IPS DF 6.9 (cell line): ENCODE measurements around the gene IL1F10.

ENCODE experiments used
- DNase-seq: peaks from one replicate; pipeline ENCODE4 v3.0.0-alpha.2; 2013; ENCODE audit warnings: low read depth, low spot score
- H3K27ac ChIP-seq: one replicate; pipeline ENCODE4 v1.5.1; 2013; ENCODE audit warnings: low read length, control low read depth
- H3K27me3 ChIP-seq: 2 replicates; pipeline ENCODE4 v1.6.1; 2013; ENCODE audit warnings: mild to moderate bottlenecking, low read length; ENCODE audit not compliant: control insufficient read depth, insufficient read depth
- H3K36me3 ChIP-seq: 2 replicates; pipeline ENCODE4 v1.6.1; 2013; ENCODE audit warnings: low read length; ENCODE audit not compliant: control insufficient read depth, insufficient read depth
- H3K4me1 ChIP-seq: 2 replicates; pipeline ENCODE4 v1.6.1; 2013; ENCODE audit warnings: low read length; ENCODE audit not compliant: control insufficient read depth, insufficient read depth
- H3K4me3 ChIP-seq: 2 replicates; pipeline ENCODE4 v1.5.1; 2013; ENCODE audit warnings: mild to moderate bottlenecking, low read length
- H3K9me3 ChIP-seq: 2 replicates; pipeline ENCODE4 v1.6.1; 2013; ENCODE audit warnings: low read length, inconsistent platforms; ENCODE audit not compliant: control insufficient read depth, insufficient read depth
- WGBS: extraction: QIAGEN DNeasy Blood & Tissue Kit; methylation state at CpG from one replicate; pipeline ENCODE4 v1.1.7; 2013; ENCODE audit warnings: mixed read lengths, missing lambda C conversion rate; ENCODE audit not compliant: insufficient read length, insufficient coverage; 5-methylcytosine and 5-hydroxymethylcytosine counted together

IL1F10 gene

DNA sequence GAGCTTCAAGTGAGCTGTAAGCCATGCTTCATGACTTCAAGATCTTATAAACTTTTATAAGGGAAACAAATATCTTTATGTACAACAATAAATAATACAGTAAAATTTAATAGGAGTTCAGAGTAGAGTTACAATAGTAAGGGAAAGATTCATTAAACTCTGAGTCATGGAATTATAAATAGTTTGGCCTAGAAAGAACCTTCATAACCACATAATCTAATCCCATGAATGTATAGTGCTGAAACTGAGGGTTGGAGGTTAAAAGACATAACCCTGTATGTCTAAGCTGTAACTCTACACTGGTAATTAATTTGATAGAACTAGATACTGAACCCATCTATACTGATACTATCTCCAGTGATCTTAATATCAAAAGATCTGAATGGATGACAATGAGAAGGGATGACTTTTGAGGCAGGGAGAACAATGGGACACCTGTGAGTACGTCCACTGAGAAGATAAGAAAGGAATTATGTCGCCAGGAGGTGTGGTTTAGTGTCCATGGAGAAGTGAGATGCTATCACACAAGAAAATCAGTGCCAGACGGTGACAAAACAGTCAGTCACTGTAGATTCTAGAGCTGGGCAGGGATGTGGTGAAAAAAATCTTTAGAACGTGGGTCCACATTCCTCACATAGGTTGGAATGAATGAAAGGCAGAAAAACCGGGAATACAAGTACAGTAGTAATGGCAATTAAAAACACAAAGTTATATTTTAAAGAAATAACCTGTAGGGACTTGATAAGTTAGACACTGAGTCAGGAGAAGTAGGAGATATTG, 1.1 kb downstream of the IL1F10 start:
- no peak for DNase-seq
- Histone ChIP-seq H3K9me3 (no peaks in the 10 kb centered on the region), H3K27ac (no peak overlapping the region), H3K4me3 (no peak overlapping the region), H3K36me3 (no peaks in the 10 kb centered on the region), H3K27me3 (no peaks in the 10 kb centered on the region), H3K4me1 (no peaks in the 10 kb centered on the region)
- WGBS: no CpG with 5 or more reads among the region's 5 CpGs

DNA sequence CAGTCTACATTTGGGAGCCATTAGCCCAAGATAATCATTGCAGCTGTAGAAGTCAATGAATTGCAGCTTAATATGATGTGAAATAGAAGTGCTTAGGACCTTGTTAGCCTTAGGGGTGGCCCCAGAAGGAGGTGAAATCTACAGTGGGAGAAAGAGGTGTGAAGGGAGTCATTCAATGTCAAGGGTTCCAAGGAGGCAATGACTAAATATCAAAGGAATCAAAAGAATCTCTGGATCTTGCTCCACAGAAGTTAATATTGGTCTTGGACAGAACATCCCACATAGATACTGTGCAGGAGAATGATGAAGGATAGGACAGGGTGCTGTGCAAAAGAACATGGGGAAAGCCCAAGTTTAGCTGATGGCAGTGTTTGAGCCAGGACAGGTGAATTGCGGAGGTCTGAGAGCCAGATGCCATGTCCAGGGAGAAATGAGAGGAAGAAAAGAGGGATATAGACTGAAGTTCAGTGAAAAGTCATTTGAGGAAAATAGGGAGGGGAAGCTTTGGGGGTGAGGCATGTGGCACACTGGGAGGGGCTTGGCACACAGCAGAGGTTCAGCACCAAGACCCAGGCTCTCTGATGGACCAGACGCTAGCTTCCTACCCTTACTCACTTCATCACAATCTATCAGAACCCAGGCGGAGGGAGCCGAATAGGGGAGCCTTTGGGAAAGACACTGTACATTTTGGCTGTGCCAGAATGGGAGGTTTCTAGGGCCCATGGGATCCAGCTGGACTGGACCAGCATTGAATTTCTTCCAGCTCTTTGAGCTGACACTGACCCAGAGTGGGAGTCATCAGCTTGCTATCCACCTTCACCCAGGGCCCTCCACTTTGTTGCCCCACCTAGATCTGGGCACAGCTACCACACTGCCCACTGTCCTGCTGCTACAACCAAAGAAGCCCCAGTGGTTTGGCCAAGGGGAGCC, 2.2 kb downstream of the IL1F10 start:
- H3K4me3 ChIP-seq: no peak overlapping the region
- no CpG with 5 or more reads among the region's 4 CpGs for WGBS
- H3K36me3 ChIP-seq: no peaks in the 10 kb centered on the region
- no peaks in the 10 kb centered on the region for H3K4me1 ChIP-seq
- DNase-seq: no peak
- H3K27ac ChIP-seq: no peak overlapping the region
- H3K9me3 ChIP-seq: no peaks in the 10 kb centered on the region
- no peaks in the 10 kb centered on the region for H3K27me3 ChIP-seq

DNA sequence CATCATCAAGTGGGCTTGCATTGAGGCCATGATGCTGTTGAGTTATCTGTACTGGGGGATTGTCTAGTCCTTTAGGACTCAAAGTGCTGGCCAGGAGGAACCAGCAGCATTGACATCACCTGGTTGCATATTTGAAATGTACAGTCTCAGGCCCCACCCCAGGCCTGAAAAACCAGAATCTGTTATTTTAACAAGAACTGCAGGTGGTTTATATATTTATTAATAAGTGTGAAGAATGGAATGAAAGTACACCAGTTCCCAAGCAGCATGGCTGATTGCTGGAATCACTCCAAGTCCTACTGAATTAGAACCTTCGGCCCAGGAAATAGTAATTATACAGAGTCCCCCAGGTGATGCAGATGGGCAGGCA, 2.8 kb downstream of the IL1F10 start:
- Histone ChIP-seq H3K4me3 (no peak overlapping the region), H3K36me3 (no peaks in the 10 kb centered on the region), H3K4me1 (no peaks in the 10 kb centered on the region), H3K27me3 (no peaks in the 10 kb centered on the region), H3K27ac (no peak overlapping the region), H3K9me3 (no peaks in the 10 kb centered on the region)
- no peak for DNase-seq
- WGBS: no CpG with 5 or more reads among the region's 1 CpG

DNA sequence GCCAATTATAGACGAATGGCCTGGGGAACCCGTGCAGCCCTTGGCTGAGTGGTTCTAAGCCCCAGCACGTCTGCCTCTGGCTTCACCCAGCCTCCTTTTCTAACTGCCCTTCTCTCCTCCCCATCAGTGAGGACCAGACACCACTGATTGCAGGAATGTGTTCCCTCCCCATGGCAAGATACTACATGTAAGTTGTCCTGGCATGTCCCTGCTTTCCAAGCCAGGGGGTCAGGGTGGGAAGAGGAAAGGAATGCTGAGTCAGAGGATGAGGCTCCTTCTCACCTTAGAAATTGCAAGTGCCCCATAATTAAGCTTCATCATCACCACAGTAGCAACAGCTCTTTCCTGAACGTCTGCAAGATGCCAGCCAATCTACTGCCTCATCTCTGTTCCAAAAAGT, 4.8 kb downstream of the IL1F10 start:
- Histone ChIP-seq H3K27ac (no peak overlapping the region), H3K4me1 (no peaks in the 10 kb centered on the region), H3K9me3 (no peaks in the 10 kb centered on the region), H3K4me3 (no peak overlapping the region), H3K36me3 (no peaks in the 10 kb centered on the region), H3K27me3 (no peaks in the 10 kb centered on the region)
- no peak for DNase-seq
- no CpG with 5 or more reads among the region's 4 CpGs for WGBS

DNA sequence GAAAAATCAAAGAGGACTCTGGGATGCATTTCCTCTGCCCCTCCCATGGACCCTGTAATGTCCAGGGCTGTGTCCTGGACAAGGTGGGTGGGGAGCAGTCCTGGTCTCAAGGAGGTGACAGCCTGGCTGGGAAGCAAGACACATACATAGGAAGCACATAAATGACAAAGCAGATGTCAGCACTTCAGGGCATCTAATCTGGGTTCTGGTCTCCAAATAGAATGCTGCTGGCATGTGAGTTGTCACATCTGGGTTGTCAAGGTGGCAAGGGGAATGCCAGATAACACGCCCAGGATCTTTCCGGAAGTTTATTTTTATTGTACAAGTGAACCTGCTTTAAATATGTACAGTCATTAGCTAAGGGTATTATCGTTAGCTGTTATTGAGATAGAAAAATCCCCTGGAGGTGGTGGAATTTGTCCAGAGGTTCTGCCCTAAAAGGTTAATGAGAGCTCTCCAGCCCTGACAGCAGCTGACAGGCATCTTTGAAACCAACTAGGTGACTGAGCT, 5.6 kb downstream of the IL1F10 start:
- no peaks in the 10 kb centered on the region for H3K9me3 ChIP-seq
- no peaks in the 10 kb centered on the region for H3K27me3 ChIP-seq
- no peak for DNase-seq
- WGBS: no CpG with 5 or more reads among the region's 3 CpGs
- no peak overlapping the region for H3K4me3 ChIP-seq
- H3K36me3 ChIP-seq: no peaks in the 10 kb centered on the region
- H3K27ac ChIP-seq: no peak overlapping the region
- no peaks in the 10 kb centered on the region for H3K4me1 ChIP-seq

DNA sequence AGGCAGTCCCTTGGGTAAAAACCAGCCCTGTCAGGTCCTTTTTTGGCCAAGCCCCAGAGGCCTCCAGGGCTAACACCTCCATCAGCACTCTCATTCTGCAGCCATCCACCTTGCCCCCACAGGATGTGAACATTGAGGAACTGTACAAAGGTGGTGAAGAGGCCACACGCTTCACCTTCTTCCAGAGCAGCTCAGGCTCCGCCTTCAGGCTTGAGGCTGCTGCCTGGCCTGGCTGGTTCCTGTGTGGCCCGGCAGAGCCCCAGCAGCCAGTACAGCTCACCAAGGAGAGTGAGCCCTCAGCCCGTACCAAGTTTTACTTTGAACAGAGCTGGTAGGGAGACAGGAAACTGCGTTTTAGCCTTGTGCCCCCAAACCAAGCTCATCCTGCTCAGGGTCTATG, 7.3 kb downstream of the IL1F10 start:
- H3K36me3 ChIP-seq: no peaks in the 10 kb centered on the region
- H3K4me1 ChIP-seq: no peaks in the 10 kb centered on the region; the same call in 1 of the 2 replicates
- H3K4me3 ChIP-seq: no peak overlapping the region
- no CpG with 5 or more reads among the region's 5 CpGs for WGBS
- no peak for DNase-seq
- H3K9me3 ChIP-seq: no peaks in the 10 kb centered on the region
- no peaks in the 10 kb centered on the region for H3K27me3 ChIP-seq
- H3K27ac ChIP-seq: no peak overlapping the region

DNA sequence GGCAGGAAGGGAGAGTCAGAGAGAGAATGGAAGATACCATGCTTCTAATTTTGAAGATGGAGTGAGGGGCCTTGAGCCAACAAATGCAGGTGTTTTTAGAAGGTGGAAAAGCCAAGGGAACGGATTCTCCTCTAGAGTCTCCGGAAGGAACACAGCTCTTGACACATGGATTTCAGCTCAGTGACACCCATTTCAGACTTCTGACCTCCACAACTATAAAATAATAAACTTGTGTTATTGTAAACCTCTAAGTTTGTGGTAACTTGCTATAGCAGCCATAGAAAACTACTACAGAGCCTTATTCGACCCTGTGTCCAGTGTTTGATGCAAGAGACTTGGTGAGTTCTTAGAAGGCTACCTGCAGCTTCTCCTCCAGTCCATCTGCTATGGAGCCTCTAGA, 7.8 kb downstream of the IL1F10 start:
- Histone ChIP-seq H3K27ac (no peak overlapping the region), H3K4me3 (no peak overlapping the region), H3K36me3 (no peaks in the 10 kb centered on the region), H3K9me3 (no peaks in the 10 kb centered on the region), H3K4me1 (peaks cover 2% of the 10 kb centered on the region; the same call in 1 of the 2 replicates), H3K27me3 (no peaks in the 10 kb centered on the region)
- WGBS: no CpG with 5 or more reads among the region's 3 CpGs
- DNase-seq: no peak

DNA sequence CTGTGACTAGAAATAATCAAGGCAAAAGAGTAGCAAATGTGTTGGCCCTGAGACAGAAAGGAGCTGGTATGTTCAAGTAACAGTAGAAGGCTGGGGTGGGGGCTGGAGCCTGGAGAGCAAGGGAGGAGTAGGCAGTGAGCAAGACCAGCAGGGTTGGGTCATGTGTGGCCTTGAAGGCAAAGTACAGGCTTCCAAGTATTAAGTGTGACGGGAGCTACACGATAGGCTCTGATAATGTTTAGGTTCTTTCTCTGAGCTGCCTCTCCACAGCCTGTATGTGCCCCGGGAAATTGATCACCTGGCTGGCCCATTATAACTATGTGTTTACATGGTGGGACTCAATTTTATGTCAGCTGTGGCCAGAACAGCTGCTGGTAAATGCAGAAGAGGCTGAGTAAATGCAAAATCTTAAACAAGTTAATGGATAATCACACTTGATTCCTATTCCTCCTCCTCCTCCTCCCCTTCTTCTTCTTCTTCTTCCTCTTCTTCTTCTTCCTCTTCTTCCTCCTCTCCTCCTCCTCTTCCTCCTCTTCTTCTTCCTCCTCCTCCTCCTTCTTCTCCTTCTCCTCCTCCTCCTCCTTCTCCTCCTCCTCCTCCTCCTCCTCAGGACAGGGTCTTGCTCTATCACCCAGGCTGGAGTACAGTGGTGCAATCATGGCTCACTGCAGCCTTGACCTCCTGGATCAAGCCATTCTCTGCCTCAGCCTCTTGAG, 9.3 kb downstream of the IL1F10 start:
- Histone ChIP-seq H3K27me3 (no peaks in the 10 kb centered on the region), H3K27ac (no peak overlapping the region), H3K36me3 (no peaks in the 10 kb centered on the region), H3K9me3 (no peaks in the 10 kb centered on the region), H3K4me1 (peaks cover 2% of the 10 kb centered on the region; the same call in 1 of the 2 replicates), H3K4me3 (no peak overlapping the region)
- WGBS: no CpG with 5 or more reads among the region's 3 CpGs
- DNase-seq: no peak

DNA sequence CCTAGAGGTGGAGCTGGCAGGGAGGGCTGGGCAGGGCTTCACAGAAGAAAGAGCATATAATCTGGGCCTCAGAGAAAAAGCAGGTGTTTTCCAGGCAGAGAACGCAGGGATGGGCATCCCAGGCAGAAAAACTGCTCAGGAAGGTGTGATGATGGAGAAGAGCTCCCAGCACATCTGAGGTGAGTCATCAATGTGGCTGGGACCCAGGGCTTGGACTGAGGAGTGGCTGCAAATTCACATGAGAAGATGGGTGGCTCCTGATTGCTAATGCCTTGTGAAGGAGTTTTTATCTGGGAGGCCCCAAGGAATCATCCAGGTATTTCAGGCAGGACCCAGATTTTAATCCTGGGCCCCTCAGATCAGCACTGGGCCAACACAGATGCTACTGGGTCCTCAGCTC, 10.2 kb downstream of the IL1F10 start:
- no CpG with 5 or more reads among the region's 1 CpG for WGBS
- Histone ChIP-seq H3K4me3 (no peak overlapping the region), H3K9me3 (no peaks in the 10 kb centered on the region), H3K4me1 (peaks cover 2% of the 10 kb centered on the region; the same call in 1 of the 2 replicates), H3K27me3 (no peaks in the 10 kb centered on the region), H3K36me3 (no peaks in the 10 kb centered on the region), H3K27ac (no peak overlapping the region)
- DNase-seq: no peak

DNA sequence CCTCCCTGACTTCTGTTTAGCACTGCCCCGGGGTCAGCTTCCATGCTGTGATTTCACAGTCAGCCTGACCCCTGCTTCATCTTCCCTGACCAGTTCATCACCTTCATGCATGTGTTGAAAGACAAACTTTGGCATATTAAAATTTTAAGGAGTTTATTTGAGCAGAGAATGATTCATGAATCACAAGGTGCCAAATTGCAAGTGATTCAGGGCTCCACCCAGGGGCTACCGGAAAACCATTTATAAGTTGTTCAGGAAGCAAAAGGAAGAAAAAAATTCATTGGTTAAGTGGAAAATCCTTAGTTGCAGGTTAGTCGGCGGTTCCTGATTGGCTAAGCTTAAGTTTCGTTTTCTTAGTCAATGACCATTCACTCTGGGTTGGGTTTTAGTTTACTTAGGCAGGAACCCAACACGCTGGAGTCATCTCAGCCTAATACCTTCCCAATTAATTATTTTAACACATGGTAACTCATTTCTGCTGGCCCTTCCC, 10.6 kb downstream of the IL1F10 start:
- WGBS: no CpG with 5 or more reads among the region's 6 CpGs
- no peak for DNase-seq
- Histone ChIP-seq H3K4me3 (no peak overlapping the region), H3K36me3 (no peaks in the 10 kb centered on the region), H3K27me3 (no peaks in the 10 kb centered on the region), H3K4me1 (peaks cover 2% of the 10 kb centered on the region; the same call in 1 of the 2 replicates), H3K9me3 (no peaks in the 10 kb centered on the region), H3K27ac (no peak overlapping the region)
